GM21619 (cell line): Measurements from ENCODE around the gene SOHLH2.

Experiments used
- ATAC-seq: cut with Tn5 transposase; IDR thresholded peaks from one replicate; pipeline ENCODE4 v1.9.1; 2021; ENCODE audit not compliant: unreplicated experiment

The SOHLH2 gene

DNA sequence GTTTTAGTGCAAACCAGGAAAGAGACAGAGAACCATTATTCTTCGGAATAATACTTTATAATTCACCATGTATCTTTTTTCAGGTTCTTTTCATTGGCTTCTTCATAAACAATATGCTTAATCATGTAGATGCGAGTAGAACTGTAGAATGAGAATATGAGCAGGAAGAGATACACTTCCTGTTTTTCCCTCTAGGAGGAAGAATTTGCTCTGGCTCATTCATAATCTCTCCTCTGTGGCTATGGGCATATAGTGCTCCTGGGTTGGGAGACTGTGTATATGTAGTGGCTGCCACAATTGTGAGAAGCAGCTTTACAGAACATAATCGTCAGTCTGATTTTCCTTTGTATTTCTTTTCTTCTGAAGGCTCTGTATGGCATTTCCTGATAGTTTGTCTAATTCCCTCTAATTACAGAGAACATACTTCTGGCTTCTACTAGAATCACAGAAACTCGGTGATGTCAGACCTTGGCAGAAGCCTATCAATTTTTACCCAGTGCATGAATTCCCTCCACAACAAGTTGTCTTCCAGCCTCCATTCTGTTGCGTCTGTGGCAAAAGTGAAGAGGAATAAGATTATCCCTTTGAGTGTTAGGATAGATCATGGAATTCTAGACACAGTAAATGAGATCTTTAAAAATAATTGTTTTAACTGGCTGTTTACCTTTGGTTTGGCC is 80.3 kb downstream of the SOHLH2 start:
- ATAC-seq, result no peak

DNA sequence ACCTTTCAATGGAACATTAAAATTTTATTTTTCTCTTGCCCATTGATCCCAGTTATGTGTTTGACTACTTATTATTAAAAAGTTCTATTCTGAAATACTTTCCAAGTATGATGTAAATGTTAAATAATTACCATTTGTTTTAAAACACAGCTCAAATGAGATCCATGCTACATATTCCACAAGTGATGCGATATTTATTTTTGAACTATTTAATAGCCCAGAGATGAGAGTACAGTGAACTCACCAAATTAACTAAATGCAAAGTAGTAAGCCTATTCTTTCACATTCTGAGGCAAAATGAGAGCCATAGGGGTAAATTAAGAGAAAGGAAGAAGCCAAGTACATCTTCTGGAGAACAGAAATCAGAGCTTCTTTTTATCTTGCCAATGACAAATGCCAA is 82.0 kb downstream of the SOHLH2 start:
- ATAC-seq, result no peak

DNA sequence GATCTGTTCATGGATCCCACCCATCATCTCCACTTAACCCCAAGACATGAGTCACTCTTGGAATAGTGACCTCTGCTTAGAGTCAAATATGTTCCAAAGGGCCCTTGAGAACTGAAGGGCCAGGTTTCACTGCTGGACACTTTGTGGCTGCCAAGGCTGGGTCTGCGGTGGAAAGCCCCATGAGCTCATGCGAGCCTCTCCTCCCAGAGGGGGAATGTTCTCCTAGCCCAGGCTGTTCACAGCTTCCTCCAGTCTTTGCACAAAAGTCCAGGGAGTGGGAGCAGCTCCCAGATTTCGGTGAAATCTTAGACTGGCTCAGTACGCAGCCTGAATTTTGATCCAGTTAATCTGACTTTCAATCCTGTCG is 82.4 kb downstream of the SOHLH2 start:
- no peak for ATAC-seq

DNA sequence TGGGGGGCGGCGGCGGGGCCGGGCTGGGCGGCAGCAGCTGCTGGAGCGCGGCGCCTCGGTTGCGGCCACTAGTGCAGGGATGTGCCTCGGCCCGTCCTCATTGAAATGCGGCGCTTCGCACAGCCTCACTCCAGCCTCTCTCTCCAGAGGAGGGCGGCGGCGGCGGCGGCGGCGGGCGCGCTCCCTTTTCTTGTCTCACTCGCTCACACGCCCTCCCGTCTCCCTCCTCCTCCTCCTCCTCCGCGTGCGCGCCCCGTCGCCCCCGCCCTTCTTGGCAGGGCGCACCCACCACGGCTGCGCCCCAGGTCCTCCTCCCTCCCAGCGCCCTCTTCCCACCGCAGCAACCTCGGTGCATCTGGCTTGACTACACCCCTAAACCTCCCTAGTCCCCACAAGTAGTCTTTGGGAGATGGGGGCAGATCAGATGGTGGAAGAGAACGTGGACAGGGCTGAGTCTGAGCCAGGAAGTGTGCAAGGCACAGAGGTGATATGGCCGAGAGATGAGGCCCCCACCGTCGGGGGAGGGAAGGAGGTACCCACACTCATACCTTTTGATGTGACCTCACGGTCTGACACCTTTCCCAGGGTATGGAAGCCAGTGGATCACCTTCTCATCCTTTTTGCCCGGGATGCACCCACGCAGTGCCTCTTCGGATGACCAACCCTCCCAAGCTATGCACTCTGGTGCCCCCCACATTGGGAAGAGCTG is 83.0 kb downstream of the SOHLH2 start, which contains the start of gene DCLK1:
TSS of gene DCLK1 (minus strand) at position 161 of the 709 bp plus-strand sequence.
- no peak for ATAC-seq

DNA sequence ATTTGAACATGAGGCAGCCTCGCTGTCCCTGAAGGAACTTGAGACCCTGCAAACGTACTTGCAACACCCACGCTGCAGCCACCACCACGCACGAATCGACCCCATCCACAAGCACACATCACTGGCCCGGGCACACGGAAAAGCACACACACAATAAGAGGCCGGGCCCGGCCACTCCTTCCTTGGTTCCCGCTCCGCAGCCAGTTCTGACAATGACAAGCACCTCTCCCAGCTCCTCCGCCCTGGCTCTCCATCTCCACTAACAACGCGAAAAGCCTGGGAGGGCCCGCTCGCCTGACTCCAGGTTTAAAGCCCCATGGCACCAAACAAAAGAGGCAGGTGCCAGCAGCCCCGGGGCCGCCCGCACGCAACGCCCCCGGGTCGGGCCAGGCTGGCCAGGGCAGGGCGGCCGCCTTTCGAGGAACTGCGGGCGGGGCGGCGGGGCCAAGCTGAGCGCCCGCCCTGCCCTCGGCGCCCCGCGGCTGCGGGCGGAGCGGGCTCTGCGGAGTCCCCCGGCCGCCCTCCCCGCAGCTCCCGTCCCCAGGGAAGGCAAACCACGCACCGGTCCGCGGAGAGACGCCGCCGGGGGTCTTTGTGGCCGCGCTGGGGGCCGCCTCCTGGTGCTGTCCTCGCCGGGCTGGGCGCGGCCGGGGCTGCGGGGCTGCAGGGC is 83.7 kb downstream of the SOHLH2 start:
- ATAC-seq, result no peak

DNA sequence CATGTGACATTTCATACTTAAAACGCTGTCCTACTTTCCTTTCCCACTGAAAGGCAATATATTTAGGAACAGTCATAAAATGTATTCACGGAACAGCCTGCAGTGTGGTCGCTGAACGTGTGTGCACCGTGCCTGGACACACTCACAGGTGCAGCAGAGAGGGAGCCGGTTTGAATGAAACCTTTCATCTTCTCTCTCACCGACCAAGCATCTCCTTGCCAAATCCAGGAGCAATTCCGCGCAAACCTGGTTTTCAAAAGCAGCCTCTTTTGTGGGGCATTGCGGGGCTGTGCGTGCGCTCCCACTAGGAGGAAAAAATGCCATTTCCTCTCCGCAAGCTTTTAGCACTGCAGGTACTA is 84.2 kb downstream of the SOHLH2 start:
- no peak for ATAC-seq

DNA sequence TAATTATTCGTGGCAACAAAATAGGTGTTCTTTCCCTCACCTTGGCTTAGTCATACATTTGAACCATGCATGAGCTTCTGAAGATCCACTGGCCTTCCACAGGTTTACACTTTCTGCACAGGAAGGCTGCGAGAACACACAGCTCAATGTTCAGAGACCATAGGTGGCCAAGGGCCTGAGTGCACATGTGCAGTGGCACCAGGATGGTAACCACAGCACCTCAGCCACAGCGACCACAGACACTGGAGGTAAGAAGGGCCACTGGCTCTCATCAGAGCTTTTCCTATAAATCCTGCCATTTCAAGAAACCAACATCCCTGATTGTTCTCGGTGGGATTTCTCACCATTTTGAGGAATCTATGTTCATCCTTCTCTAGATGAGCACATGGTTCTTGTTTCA is 84.8 kb downstream of the SOHLH2 start:
- ATAC-seq, result no peak

DNA sequence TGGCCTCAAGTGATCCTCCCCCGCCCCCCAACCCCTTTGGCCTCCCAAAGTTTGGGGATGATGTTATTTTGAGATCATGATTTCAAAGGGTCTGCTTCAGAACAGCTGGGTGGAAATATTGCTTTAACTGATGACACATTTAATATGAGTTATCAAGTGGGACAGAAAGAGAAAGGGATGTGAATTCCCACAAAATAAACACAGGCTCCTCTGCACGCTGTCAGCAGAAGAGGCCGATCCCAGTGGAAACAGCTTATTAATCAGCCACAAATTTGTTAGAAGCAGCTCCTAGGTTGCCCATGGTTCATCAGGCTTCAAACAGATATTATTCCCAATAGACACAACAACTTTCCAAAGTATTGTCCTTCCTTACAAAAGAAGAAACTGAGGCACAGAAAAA is 87.9 kb downstream of the SOHLH2 start:
- no peak for ATAC-seq

DNA sequence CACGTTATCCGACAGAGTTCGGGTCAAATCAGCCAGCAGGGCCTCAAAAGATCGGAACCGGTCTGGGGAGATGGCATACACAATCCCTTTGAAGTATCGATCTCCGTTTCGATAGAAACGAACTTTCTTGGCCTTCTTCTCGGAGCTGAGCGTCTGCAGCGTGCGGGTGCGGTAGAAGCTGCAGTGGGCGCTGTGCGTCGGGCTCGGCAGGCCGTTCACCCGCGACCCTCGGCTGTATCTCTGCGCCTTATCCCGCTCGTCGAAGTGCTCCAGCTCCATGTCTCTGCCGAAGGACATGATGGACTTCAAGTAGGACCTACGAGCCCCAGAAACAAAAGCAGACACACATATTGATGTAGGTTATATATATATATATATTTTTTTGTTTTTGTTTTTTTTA is 88.5 kb downstream of the SOHLH2 start:
- no peak for ATAC-seq

DNA sequence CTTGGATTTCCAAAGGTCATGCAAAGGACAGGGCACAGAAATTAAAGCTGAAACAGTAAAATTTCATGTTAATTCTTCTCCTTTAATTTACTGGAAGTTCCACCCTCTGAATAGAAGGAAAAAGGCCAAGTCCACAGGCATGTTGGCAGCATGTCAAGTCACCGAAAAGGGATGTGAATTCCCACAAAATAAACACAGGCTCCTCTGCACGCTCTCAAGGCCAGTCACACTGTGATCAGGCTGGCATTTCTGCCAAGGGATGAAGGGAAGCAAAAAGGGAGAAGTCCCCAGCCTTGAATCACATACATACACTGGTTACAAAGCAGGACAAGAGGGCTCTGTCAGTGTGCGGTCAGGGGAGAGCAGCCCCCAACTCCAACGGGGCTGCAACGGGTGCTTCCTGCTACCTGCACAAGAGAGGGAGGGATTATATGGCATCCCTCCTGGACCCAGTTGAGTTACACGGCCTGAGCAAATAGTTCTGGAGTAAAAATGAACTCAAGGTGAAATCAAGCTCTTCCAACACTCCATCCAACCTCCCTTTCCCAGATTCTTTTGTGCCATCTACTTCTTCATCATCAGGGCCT is 90.0 kb downstream of the SOHLH2 start:
- ATAC-seq, result no peak
